K562 (cell line): ENCODE data around the gene FOXJ2. TPM values are rescaled to one million over a fixed set of nuclear protein-coding genes. Genes with fewer than 3 reads are reported as not detected.

Source experiments
- CBFA2T2 ChIP-seq: fragments of 450-650 bp; conservative IDR thresholded peaks from 2 replicates; pipeline ENCODE4 v1.6.1; 2017; ENCODE audit warnings: mild to moderate bottlenecking
- ESRRA ChIP-seq: fragments of 450-650 bp; IDR thresholded peaks from 2 replicates; pipeline ENCODE4 v1.6.1; 2014; ENCODE audit warnings: low read depth, mild to moderate bottlenecking, moderate library complexity, borderline replicate concordance
- FOXK2 ChIP-seq, 2 experiments: fragments of 450-650 bp; IDR thresholded peaks in 1 of 2; conservative IDR thresholded peaks in 1 of 2; 2 replicates each; pipeline ENCODE4 v1.6.1; 2016; ENCODE audit warnings: low read depth in 2 of 2, mild to moderate bottlenecking in 1 of 2
- HDAC2 ChIP-seq: fragments of 450-650 bp; IDR thresholded peaks from 2 replicates; pipeline ENCODE4 v1.6.1; 2016; ENCODE audit warnings: mild to moderate bottlenecking
- HMBOX1 ChIP-seq: sonication (generic); IDR thresholded peaks from 2 replicates; pipeline ENCODE4 v1.6.1; 2016
- HMG20A ChIP-seq: fragments of 450-650 bp; formaldehyde crosslinking; conservative IDR thresholded peaks from 2 replicates; pipeline ENCODE4 v1.4.0; 2020; ENCODE audit warnings: mild to moderate bottlenecking, mixed read lengths
- L3MBTL2 ChIP-seq: fragments of 450-650 bp; IDR thresholded peaks from 2 replicates; pipeline ENCODE4 v1.6.1; 2016; ENCODE audit warnings: mild to moderate bottlenecking, moderate library complexity
- MAZ ChIP-seq, 2 experiments: fragments of 450-650 bp in 1 of 2; sonication (generic) in 1 of 2; formaldehyde crosslinking; IDR thresholded peaks in 1 of 2; conservative IDR thresholded peaks in 1 of 2; 2 replicates each; pipeline versions ENCODE4 v1.4.0 to v1.5.0; 2020; ENCODE audit warnings: mild to moderate bottlenecking in 1 of 2, missing genetic modification reagents in 1 of 2
- MBD2 ChIP-seq: sonication (generic); IDR thresholded peaks from 2 replicates; pipeline ENCODE4 v1.6.1; 2016; ENCODE audit warnings: low read depth, borderline replicate concordance
- MEF2D ChIP-seq: conservative IDR thresholded peaks from 2 replicates; pipeline ENCODE4 v1.6.1; 2016; ENCODE audit warnings: low read depth, missing genetic modification characterization, missing compliant biosample characterization
- PATZ1 ChIP-seq: fragments of 250-450 bp; sonication (Bioruptor Pico); IDR thresholded peaks from 2 replicates; pipeline ENCODE4 v1.5.0; 2020; ENCODE audit warnings: mild to moderate bottlenecking, borderline replicate concordance
- PKNOX1 ChIP-seq: fragments of 450-650 bp; IDR thresholded peaks from 2 replicates; pipeline ENCODE4 v1.6.1; 2016
- REST ChIP-seq, 2 experiments: fragments of 450-650 bp; formaldehyde crosslinking in 1 of 2; IDR thresholded peaks; 2 replicates each; pipeline versions ENCODE4 v1.4.0 to v1.6.1; 2014 to 2020; ENCODE audit warnings: mild to moderate bottlenecking in 2 of 2, borderline replicate concordance in 1 of 2, low read depth in 1 of 2
- SMARCA4 ChIP-seq: fragments of 450-650 bp; IDR thresholded peaks from 2 replicates; pipeline ENCODE4 v1.6.1; 2016
- polyA plus RNA-seq, 8 experiments: library from polyadenylated mRNA; depleted of rRNA in 4 of 8; stranded (reverse) in 5 of 8; unstranded in 3 of 8; fragments of >200 nt; fragmentation: Nextera tagmentation in 2 of 8; fragmentation: Illumina TruSeq in 1 of 8; extraction: Ambion mirVana in 2 of 8; extraction: Trizol in 1 of 8; gene quantifications; 2 replicates each; pipeline versions ENCODE4 v1.2.1 to v1.2.3, GENCODE V29; 2011 to 2014; ENCODE audit warnings: inconsistent platforms in 1 of 8, missing spikeins in 1 of 8
- total RNA-seq, 7 experiments: library from RNA; depleted of rRNA in 6 of 7; stranded (reverse); fragments of >200 nt in 6 of 7; fragmentation: Illumina TruSeq in 2 of 7; extraction: Trizol in 2 of 7; gene quantifications; 2 replicates each; pipeline versions ENCODE4 v1.2.1 to v1.2.3, GENCODE V29; 2011 to 2021; ENCODE audit warnings: low replicate concordance in 1 of 7

FOXJ2 gene
- total and polyA plus RNA-seq, 9 of the 15 experiments (the other 6 are each of a cell fraction or from before 2014, with no cell fraction given): 1.0 to 7.5 (median 2.4) TPM

DNA sequence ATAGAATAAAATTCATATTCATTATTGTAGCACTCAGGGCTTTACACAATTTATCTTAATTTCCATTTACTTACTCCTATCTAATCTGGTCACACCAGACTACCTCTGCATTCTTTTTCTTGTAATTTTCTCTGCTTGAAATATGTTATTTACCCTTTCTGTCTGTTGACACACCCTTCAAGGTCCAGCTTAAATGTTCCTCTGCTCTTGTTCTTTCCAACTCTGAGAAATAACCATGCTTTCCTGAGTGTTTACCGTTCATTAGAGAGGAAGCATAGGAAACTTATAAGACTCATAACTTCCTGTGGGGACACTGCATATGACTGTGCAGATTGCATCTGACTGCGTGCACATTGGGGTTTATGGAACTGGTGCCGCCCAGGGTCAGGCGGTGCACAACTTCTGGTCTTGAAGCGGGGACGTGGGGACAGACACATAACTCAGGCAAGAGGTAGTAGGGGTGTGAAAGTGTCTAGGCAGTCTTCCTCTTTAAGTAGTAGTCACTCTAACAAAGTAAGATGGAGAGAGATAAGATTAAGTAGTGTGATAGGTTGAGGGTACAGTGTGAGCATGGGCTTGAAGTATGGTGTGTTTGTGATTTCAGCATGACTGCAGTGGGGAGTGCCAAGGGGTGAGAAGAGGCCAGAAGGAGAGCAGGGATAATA lies 42.6 kb upstream of the FOXJ2 start (continued):
- peak; percentile 18; the same call in 1 of the 2 replicates for TF ChIP-seq REST (IDR thresholded peaks at IDR 0.05; ENCODE audit: borderline replicate concordance)
- TF ChIP-seq REST (CRISPR knock-in tag; IDR thresholded peaks at IDR 0.05; ENCODE audit: low read depth): no peak
- TF ChIP-seq ESRRA: no peak
- 0 out of 2 replicates have a peak, but pooled peaks have one; percentile 26 for TF ChIP-seq MEF2D (tag)
- TF ChIP-seq PKNOX1: peak; percentile 24; the same call in 1 of the 2 replicates
- TF ChIP-seq MAZ (CRISPR knock-in tag; conservative IDR thresholded peaks at IDR 0.05 in 1 of 2, IDR thresholded peaks at IDR 0.05 in 1 of 2): 0 out of 4 replicates have a peak, but pooled peaks of 1 of the 2 experiments have one; percentile 17
- no peak for TF ChIP-seq MBD2
- TF ChIP-seq PATZ1: no peak
- TF ChIP-seq HDAC2: 0 out of 2 replicates have a peak, but pooled peaks have one; percentile 47
- peak; percentile 73 to 82 for TF ChIP-seq FOXK2 (conservative IDR thresholded peaks at IDR 0.05 in 1 of 2, IDR thresholded peaks at IDR 0.05 in 1 of 2; ENCODE audit: low read depth in 2 of 2)
- TF ChIP-seq SMARCA4: peak; percentile 80
- TF ChIP-seq CBFA2T2: peak; percentile 73
- no peak for TF ChIP-seq HMG20A (CRISPR knock-in tag)
- TF ChIP-seq HMBOX1: peak; percentile 53
- 0 out of 2 replicates have a peak, but pooled peaks have one; percentile 38 for TF ChIP-seq L3MBTL2
